Measurements from ENCODE around the gene CNDP2.

CNDP2 gene

DNA sequence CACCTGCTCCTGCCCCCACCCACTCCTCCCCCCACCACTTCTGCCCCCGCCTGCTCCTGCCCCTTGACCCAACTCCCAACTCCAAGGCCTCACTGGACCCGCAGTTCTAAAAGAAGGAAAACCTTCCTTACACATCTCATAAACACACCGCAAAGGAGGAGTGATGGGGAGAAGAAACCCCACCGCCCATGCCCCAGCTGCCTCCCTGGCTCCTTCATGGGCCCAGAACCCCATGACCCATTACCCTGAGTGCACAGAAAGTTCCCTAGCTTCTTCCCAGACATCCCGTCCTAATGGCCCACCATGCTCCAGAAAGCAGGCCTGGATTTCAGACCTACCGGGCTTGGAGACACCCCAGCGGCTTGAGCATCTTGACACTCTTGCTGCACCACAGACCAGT lies 17.8 kb upstream of the CNDP2 start:
- no peak overlapping the region for H3K9ac ChIP-seq (ENCODE audit: low read length)
- H3K4me3 ChIP-seq (ENCODE audit: low read length), result no peak overlapping the region
- no peaks in the 10 kb centered on the region for H3K36me3 ChIP-seq (ENCODE audit: control insufficient read depth, insufficient read depth, low read length)
- H3K4me1 ChIP-seq (ENCODE audit: control insufficient read depth, insufficient read depth, low read length), result no peaks in the 10 kb centered on the region
- no peak overlapping the region for H3K27ac ChIP-seq (ENCODE audit: low read depth, low read length)
- no peaks in the 10 kb centered on the region for H3K27me3 ChIP-seq (ENCODE audit: control insufficient read depth, insufficient read depth, low read length)

DNA sequence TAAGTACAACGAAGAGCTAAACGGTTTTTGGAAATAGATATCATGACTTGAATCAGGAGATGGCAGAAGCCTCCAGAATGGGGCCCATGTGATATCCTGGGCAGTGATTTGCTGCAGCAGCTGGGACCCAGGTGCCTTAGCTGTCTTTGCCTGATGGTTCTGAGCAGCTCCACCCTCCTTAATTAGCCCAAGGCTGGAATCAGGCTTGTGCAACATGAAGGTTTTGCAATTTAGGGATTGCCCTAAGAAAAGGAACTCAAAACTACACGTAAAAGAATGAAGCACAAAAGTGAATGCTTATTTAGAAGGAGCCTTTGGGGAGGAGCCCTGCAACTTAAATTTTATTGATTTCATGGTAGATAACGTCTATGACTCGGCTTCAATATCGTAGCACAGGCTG lies 17.3 kb upstream of the CNDP2 start:
- Histone ChIP-seq H3K4me3 (ENCODE audit: low read length) (no peak overlapping the region), H3K27ac (ENCODE audit: low read depth, low read length) (no peak overlapping the region), H3K4me1 (ENCODE audit: control insufficient read depth, insufficient read depth, low read length) (no peaks in the 10 kb centered on the region), H3K36me3 (ENCODE audit: control insufficient read depth, insufficient read depth, low read length) (no peaks in the 10 kb centered on the region), H3K27me3 (ENCODE audit: control insufficient read depth, insufficient read depth, low read length) (no peaks in the 10 kb centered on the region), H3K9ac (ENCODE audit: low read length) (no peak overlapping the region)

DNA sequence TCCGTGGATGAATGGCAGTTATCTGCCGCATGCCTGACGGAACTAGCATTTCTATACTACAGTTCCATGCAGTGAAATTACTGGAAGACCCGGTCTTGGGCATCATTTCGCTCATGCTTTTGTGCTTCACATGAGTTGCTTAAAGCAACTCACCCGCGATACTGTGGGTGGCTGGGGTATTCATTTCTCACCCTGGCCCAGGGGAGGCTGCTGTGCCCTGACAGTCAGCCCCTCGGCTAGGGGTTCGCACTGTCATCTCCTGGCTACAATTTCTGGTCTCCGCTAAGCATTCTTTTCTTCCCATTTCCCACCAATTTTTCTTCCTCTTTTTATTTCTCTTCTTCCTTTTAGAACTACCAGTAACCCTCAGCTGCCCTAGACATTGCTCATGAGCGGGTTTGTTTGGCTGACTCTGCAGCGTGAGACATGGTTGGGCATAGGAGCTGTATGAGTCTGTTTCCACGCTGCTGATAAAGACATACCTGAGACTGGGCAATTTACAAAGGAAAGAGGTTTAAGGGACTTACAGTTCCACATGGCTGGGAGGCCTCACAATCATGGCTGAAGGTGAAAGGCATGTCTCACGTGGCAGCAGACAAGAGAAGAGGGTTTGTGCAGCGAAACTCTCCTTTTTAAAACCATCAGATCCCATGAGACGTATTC lies 16.5 kb upstream of the CNDP2 start:
- H3K27ac ChIP-seq (ENCODE audit: low read depth, low read length), result no peak overlapping the region
- no peaks in the 10 kb centered on the region for H3K36me3 ChIP-seq (ENCODE audit: control insufficient read depth, insufficient read depth, low read length)
- peaks cover 2% of the 10 kb centered on the region for H3K4me1 ChIP-seq (ENCODE audit: control insufficient read depth, insufficient read depth, low read length)
- no peak overlapping the region for H3K9ac ChIP-seq (ENCODE audit: low read length)
- no peaks in the 10 kb centered on the region for H3K27me3 ChIP-seq (ENCODE audit: control insufficient read depth, insufficient read depth, low read length)
- no peak overlapping the region for H3K4me3 ChIP-seq (ENCODE audit: low read length)

DNA sequence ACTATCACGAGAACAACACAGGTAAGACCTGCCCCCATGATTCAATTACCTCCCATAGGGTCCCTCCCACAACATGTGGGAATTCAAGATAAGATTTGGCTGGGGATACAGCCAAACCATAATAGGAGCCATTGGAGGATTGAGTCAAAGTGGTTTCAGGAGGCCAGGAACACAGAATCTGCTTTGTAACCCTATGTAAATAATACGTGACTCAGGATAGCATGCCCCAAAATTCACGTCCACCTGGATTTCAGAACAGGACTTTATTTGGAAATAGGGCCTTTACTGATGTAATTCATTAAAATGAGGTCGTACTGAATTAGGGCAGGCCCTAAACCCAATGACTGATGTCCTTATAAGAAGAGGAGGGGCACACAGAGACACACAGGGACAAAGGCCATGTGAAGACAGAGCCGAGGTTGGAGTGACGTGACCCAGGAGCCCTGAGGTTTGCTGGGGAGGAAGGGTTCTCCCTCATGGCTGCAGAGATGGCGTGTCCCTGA lies 16.0 kb upstream of the CNDP2 start:
- Histone ChIP-seq H3K36me3 (ENCODE audit: control insufficient read depth, insufficient read depth, low read length) (no peaks in the 10 kb centered on the region), H3K9ac (ENCODE audit: low read length) (no peak overlapping the region), H3K4me1 (ENCODE audit: control insufficient read depth, insufficient read depth, low read length) (peaks cover 6% of the 10 kb centered on the region), H3K27ac (ENCODE audit: low read depth, low read length) (no peak overlapping the region), H3K4me3 (ENCODE audit: low read length) (no peak overlapping the region), H3K27me3 (ENCODE audit: control insufficient read depth, insufficient read depth, low read length) (no peaks in the 10 kb centered on the region)

DNA sequence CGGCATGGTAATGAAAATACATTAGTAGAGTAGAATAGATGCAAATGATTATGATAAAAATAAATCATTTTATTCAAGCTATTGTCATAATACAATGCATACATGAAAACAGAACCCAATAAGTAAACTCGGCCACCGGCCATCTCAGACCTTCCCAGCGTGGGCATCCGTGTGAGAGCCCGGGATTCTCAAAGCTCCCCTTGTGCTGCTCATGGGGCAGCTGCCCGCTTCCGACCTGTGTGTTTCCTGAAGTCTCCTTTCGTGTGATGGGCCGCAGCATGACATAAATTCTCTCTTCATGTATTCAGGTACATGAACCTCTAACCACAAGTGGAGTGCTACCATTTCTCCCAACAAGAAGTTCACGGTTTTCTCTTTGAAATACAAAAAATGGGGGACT lies 13.5 kb upstream of the CNDP2 start:
- Histone ChIP-seq H3K4me3 (ENCODE audit: low read length) (no peak overlapping the region), H3K27me3 (ENCODE audit: control insufficient read depth, insufficient read depth, low read length) (no peaks in the 10 kb centered on the region), H3K36me3 (ENCODE audit: control insufficient read depth, insufficient read depth, low read length) (no peaks in the 10 kb centered on the region), H3K27ac (ENCODE audit: low read depth, low read length) (no peak overlapping the region), H3K9ac (ENCODE audit: low read length) (no peak overlapping the region), H3K4me1 (ENCODE audit: control insufficient read depth, insufficient read depth, low read length) (peaks cover 13% of the 10 kb centered on the region)

DNA sequence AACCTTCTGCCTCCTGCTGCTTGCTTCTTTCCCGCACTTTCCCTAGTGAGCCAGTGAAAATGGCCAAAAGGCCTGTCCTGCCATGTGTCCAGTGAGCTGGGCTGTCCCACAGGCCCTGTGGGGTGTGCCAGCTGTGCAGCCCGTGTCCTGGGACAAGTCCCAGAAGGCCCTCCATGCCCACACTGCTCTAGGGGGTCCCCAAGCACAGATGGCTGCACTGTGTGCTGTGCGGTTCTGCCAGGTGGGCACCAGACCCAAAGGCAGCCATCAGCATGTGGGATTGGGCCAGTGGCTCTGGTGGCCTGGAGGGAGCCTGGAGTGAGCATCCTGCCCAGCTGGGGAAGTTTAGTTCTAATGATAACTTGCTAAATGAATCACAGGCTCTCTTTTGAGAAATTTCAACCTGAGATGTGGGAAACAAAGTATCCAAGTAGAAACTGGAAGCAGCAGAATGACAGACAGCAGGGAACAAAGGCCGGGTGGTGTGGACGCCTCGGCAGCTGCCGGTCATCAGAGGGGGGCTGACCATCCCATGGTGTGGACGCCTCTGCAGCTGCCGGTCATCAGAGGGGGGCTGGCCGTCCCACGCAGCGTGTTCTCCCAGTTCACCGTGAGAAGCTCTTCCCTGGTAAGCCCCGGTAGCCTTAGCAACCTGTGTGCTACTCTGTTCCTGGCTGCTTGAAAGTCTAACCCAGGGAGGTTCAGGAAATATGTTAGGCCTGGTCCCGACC lies 9.9 kb upstream of the CNDP2 start:
- H3K27ac ChIP-seq (ENCODE audit: low read depth, low read length), result peak overlapping the region; percentile 74
- no peak overlapping the region for H3K9ac ChIP-seq (ENCODE audit: low read length)
- peaks cover 13% of the 10 kb centered on the region for H3K4me1 ChIP-seq (ENCODE audit: control insufficient read depth, insufficient read depth, low read length)
- H3K36me3 ChIP-seq (ENCODE audit: control insufficient read depth, insufficient read depth, low read length), result no peaks in the 10 kb centered on the region
- no peaks in the 10 kb centered on the region for H3K27me3 ChIP-seq (ENCODE audit: control insufficient read depth, insufficient read depth, low read length)
- peak overlapping the region; percentile 27 for H3K4me3 ChIP-seq (ENCODE audit: low read length)

DNA sequence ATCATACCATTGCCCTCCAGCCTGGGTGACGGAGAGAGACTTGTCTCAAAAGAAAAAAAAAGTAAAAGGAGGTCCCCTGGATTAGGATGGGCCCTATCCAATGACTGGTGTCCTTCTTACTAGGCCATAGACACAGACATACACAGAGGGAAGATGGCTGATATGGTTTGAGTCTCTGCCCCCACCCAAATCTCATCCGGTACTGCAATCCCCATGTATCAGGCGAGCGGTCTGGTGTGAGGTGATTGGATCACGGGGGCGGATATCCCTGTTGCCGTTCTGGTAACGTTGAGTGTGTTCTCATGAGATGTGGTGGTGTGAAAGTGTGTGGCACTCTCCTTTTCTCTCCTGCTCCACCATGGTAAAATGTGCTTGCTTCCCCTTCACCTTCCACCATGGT lies 7.8 kb upstream of the CNDP2 start:
- Histone ChIP-seq H3K27ac (ENCODE audit: low read depth, low read length) (no peak overlapping the region), H3K9ac (ENCODE audit: low read length) (no peak overlapping the region), H3K27me3 (ENCODE audit: control insufficient read depth, insufficient read depth, low read length) (no peaks in the 10 kb centered on the region), H3K4me3 (ENCODE audit: low read length) (no peak overlapping the region), H3K36me3 (ENCODE audit: control insufficient read depth, insufficient read depth, low read length) (no peaks in the 10 kb centered on the region), H3K4me1 (ENCODE audit: control insufficient read depth, insufficient read depth, low read length) (peaks cover 13% of the 10 kb centered on the region)

DNA sequence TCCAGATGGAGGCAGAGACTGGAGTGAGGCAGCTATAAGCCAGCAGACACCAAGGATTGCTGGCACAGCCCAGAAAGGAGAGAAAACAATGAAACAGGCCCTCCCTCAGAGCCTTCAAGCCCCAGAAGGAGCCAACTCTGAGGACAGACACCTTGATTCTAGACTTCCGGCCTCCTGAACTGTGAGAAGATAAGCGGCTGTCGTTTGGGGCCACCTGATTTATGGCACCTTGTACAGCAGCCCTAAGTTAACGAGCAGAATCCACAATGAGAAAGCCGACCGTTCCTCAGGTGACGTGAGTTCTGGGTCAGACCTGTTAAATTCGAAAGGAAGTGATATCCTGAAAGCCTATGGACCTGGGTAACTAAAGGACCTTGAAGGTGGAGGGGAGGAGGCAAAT lies 7.3 kb upstream of the CNDP2 start:
- H3K4me1 ChIP-seq (ENCODE audit: control insufficient read depth, insufficient read depth, low read length), result peaks cover 13% of the 10 kb centered on the region
- no peak overlapping the region for H3K4me3 ChIP-seq (ENCODE audit: low read length)
- H3K27ac ChIP-seq (ENCODE audit: low read depth, low read length), result no peak overlapping the region
- H3K9ac ChIP-seq (ENCODE audit: low read length), result no peak overlapping the region
- no peaks in the 10 kb centered on the region for H3K27me3 ChIP-seq (ENCODE audit: control insufficient read depth, insufficient read depth, low read length)
- no peaks in the 10 kb centered on the region for H3K36me3 ChIP-seq (ENCODE audit: control insufficient read depth, insufficient read depth, low read length)

DNA sequence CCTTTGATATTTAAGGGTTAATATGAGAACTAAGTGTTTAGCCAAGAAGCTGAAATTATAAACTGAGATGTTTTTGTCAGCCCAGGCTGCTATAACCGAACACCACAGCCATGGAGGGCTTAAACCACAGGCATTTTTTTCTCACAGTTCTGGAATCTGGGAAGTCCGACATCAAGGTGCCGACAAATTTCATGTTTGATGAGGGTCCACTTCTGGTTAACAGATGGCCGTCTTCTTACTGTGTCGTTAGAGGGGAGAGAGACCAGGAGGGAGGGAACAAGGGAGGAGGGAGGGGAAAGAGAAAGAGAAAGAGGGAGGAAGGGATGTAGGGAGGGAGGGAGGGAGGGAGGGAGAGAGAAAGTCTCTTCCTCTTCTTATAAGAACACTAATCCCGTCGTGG lies 6.5 kb upstream of the CNDP2 start:
- H3K4me1 ChIP-seq (ENCODE audit: control insufficient read depth, insufficient read depth, low read length), result peaks cover 11% of the 10 kb centered on the region
- H3K9ac ChIP-seq (ENCODE audit: low read length), result no peak overlapping the region
- H3K4me3 ChIP-seq (ENCODE audit: low read length), result no peak overlapping the region
- no peak overlapping the region for H3K27ac ChIP-seq (ENCODE audit: low read depth, low read length)
- no peaks in the 10 kb centered on the region for H3K36me3 ChIP-seq (ENCODE audit: control insufficient read depth, insufficient read depth, low read length)
- H3K27me3 ChIP-seq (ENCODE audit: control insufficient read depth, insufficient read depth, low read length), result no peaks in the 10 kb centered on the region

DNA sequence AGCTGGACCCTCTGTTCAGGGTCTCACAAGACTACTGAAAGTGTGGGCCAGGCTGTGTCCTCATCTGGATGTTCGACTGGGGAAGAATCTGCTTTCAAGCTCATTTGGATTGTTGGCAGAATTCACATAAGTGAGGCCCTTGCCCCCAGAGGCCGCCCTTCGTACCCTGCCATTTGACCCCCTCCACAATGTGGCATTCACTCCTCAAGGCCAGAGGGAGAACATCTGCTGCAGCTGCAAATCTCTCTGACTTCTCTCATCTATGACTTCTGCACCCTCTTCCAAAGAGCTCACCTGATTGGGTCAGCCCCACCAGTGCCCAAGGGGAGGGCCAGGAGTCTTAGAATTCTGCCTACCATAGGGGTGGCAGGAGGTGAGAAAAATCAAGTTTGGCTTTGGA lies 3.9 kb upstream of the CNDP2 start:
- H3K4me3 ChIP-seq (ENCODE audit: low read length), result no peak overlapping the region
- no peaks in the 10 kb centered on the region for H3K27me3 ChIP-seq (ENCODE audit: control insufficient read depth, insufficient read depth, low read length)
- H3K27ac ChIP-seq (ENCODE audit: low read depth, low read length), result no peak overlapping the region
- H3K4me1 ChIP-seq (ENCODE audit: control insufficient read depth, insufficient read depth, low read length), result peaks cover 3% of the 10 kb centered on the region
- H3K36me3 ChIP-seq (ENCODE audit: control insufficient read depth, insufficient read depth, low read length), result no peaks in the 10 kb centered on the region
- no peak overlapping the region for H3K9ac ChIP-seq (ENCODE audit: low read length)

DNA sequence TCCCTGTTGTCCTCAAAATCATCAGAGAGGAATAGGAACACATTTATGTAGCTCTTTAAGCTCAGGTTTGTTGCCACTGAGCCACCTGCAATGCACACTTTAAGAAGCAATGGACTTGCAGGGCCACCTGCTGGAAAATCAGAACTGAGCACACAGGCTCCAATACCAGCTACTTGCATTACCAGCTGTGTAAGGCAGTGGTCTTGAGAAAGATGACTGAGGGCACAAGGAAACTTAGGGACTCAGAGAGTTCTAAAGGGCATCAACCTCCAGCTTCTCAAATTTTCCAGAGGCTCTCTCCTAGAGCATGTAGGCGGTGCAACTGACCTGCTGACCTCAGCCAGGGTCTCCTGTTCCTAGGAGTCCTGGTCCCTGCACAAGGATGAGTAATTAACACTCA lies 2.5 kb upstream of the CNDP2 start:
- Histone ChIP-seq H3K27ac (ENCODE audit: low read depth, low read length) (no peak overlapping the region), H3K9ac (ENCODE audit: low read length) (no peak overlapping the region)

DNA sequence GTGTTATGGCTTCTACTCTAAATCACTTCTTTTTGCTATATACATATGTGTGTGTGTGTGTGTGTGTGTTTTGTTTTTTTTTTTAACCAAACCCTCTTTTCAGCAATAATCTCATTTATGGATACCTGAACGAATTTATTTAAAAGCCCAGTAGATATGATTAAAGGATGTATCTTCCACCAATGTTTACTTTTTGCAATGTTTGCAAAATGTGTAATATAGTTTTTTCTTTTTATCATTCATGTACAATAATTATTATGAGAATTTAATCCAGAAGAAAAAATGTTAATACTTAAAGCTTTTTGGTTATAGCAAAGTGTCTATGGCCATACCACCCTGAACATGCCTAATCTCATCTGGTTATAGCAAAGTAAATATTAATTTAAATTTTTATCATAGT lies 1.6 kb upstream of the CNDP2 start:
- no peaks in the 10 kb centered on the region for H3K27me3 ChIP-seq (ENCODE audit: control insufficient read depth, insufficient read depth, low read length)
- H3K27ac ChIP-seq (ENCODE audit: low read depth, low read length), result no peak overlapping the region
- no peaks in the 10 kb centered on the region for H3K36me3 ChIP-seq (ENCODE audit: control insufficient read depth, insufficient read depth, low read length)
- H3K4me1 ChIP-seq (ENCODE audit: control insufficient read depth, insufficient read depth, low read length), result peaks cover 3% of the 10 kb centered on the region
- H3K4me3 ChIP-seq (ENCODE audit: low read length), result no peak overlapping the region
- no peak overlapping the region for H3K9ac ChIP-seq (ENCODE audit: low read length)

More for the DNA sequence above, 2.5 kb upstream of the CNDP2 start:
- Histone ChIP-seq H3K36me3 (ENCODE audit: control insufficient read depth, insufficient read depth, low read length) (no peaks in the 10 kb centered on the region), H3K4me1 (ENCODE audit: control insufficient read depth, insufficient read depth, low read length) (peaks cover 3% of the 10 kb centered on the region), H3K27me3 (ENCODE audit: control insufficient read depth, insufficient read depth, low read length) (no peaks in the 10 kb centered on the region), H3K4me3 (ENCODE audit: low read length) (no peak overlapping the region)
